AG09309 (cell line): ENCODE measurements around the gene HSPB9.

ENCODE experiments used
- DNase-seq: peaks from one replicate; pipeline ENCODE4 v3.0.0-alpha.2; 2010; ENCODE audit warnings: low read depth
- H3K4me3 ChIP-seq: 2 replicates; pipeline ENCODE4 v1.5.1; 2011; ENCODE audit warnings: mild to moderate bottlenecking, low read depth, low read length, moderate library complexity; ENCODE audit not compliant: control insufficient read depth
- TF ChIP-seq, protein P1 (sequence below): IDR thresholded peaks from 2 replicates; pipeline ENCODE4 v1.5.1; 2011; ENCODE audit warnings: mild to moderate bottlenecking, low read depth, low read length, inconsistent platforms; ENCODE audit not compliant: insufficient read depth, control insufficient read depth; ENCODE audit errors: missing control alignments

Gene HSPB9

DNA sequence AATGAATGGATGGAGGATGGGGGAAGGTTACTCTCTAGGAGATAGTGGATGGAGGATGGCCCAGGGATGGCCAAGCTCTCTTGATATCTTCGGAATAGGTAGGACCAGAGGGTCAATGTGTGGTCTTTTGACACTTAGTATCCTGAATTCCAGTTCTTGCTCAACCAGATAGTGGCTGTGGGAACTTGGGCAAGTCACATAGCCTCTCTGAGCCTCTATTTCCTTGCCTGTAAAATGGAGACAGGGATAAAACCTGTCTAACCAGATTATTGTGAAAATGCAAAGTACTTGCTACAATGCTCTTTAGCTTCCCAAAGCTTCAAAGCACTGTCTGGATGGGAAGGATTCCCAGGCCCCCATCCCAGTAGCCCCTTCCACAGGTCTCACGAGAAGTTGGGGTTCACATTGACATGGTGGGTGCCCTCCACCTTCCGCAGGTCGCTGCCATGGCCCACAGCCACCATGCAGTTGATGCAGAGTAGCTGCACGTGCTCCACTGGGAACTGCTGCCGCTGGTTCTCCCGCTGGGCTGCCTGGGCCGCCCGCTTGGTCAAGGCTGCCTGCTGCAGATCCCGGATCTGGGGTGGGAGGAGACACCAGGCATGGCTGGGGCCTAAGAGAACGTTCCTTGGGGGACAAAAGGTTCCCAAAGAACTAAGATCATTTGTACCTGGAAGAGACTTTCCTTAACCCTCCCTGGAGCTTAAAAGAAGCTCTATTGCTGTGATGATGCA, 19.2 kb upstream of the HSPB9 start:
- no peak overlapping the region for H3K4me3 ChIP-seq
- TF ChIP-seq, protein P1, sequence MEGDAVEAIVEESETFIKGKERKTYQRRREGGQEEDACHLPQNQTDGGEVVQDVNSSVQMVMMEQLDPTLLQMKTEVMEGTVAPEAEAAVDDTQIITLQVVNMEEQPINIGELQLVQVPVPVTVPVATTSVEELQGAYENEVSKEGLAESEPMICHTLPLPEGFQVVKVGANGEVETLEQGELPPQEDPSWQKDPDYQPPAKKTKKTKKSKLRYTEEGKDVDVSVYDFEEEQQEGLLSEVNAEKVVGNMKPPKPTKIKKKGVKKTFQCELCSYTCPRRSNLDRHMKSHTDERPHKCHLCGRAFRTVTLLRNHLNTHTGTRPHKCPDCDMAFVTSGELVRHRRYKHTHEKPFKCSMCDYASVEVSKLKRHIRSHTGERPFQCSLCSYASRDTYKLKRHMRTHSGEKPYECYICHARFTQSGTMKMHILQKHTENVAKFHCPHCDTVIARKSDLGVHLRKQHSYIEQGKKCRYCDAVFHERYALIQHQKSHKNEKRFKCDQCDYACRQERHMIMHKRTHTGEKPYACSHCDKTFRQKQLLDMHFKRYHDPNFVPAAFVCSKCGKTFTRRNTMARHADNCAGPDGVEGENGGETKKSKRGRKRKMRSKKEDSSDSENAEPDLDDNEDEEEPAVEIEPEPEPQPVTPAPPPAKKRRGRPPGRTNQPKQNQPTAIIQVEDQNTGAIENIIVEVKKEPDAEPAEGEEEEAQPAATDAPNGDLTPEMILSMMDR: no peak
- no peak for DNase-seq

- TF ChIP-seq, protein P1: no peak
- no peak for DNase-seq
- no peak overlapping the region for H3K4me3 ChIP-seq
Observed at GRCh38 chr17:42104264-42104663, 18.3 kb upstream of the HSPB9 start.

DNA sequence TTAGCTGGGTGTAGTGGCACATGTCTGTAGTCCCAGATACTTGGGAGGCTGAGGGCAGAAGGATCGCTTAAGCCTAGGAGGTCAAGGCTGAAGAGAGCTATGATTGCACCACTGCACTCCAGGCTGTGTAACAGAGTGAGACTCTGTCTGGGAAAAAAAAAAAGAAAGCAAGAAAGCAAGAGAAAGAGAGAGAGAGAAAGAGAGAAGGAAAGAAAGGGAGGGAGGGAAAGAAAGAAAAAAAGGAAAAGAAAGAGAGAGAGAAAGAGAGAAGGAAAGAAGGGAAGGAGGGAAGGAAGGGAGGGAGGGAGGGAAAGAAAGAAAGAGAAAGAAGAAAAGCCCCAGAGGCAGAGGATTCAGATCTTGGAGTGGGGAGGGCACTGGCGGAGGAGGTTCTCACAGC, 16.6 kb upstream of the HSPB9 start:
- no peak for DNase-seq
- TF ChIP-seq, protein P1: no peak
- no peak overlapping the region for H3K4me3 ChIP-seq

DNA sequence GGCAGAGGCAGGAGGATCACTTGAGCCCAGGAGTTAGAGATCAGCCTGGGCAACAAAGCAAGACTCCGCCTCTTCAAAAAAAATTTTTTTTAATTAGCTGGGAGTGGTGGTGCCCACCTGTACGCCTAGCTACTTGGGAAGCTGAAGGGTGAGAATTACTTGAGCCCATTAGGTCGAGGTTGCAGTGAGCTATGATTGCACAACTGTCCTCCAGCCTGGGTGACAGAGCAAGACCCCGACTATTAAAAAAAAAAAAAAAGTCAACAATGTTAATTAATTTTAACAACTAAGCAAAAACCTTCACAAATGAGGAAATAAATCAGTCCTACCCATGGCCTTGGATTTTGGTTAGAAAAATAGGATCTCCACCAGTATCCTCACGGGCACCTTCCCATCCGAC, 15.5 kb upstream of the HSPB9 start:
- no peak overlapping the region for H3K4me3 ChIP-seq
- TF ChIP-seq, protein P1: no peak
- no peak for DNase-seq

GRCh38 chr17:42107597-42108576, 14.7 kb upstream of the HSPB9 start:
- H3K4me3 ChIP-seq: no peak overlapping the region
- TF ChIP-seq, protein P1: no peak
- DNase-seq: no peak

GRCh38 chr17:42109086-42109485, 13.5 kb upstream of the HSPB9 start:
- no peak for DNase-seq
- no peak overlapping the region for H3K4me3 ChIP-seq
- TF ChIP-seq, protein P1: no peak
